Measurements from ENCODE around the gene BCL2. TPM values are rescaled to one million over a fixed set of nuclear protein-coding genes. Genes with fewer than 3 reads are reported as not detected.

BCL2 gene
- polyA plus RNA-seq, 1 of the 3 experiments (the other 2 are of a cell fraction): 1.5 TPM

DNA sequence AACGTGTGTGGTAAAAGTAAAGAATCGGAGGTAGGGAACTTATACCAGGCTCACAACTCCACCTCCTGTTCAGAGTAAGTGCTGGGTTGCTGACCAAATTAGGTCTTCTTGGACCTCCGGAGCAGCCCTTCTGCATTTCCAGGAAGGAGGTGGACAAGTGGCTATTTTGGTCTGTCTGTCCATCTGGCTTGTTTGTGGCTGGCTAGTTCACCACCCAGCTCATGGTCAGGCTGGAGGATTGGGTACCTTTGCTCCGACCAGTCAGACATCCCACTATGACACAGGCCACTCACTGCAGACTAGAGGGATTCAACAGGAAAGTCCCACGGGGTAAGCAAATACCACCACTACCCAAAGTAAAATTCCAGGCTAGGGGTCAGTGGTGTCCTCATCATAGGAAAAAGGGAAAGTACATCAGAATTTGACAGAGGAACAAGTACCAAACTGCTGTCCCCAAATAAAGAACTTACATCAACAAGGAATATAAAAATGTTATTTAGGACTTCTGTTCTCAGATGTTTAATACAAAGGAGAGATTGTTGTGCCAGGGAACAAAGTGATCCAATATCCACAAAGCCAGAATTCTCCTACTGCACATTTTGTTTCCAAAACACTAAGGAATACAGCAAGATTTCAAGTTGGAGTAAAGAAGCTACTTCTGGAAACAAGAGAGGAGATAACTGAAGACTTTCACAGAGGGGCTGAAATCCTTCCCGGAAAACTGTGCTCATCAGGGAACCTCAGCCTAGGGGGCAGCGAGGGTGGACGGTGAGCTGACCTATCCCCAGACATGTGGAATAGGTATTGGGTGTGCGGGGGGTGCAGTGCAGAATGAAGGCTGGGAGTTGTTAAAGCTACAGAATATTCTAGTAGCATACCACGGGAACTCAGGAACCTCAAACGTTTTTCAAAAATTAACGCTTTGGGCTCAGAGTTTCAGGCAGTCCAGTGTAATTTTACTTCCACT lies 56.9 kb downstream of the BCL2 start:
- H3K4me2 ChIP-seq: no peak overlapping the region
- CTCF ChIA-PET: interaction anchor here (0.6 to 1.1 kb wide), 2 partner anchors 10 to 67 kb away, joined by 3 to 4 read pairs; no protein-coding TSS in a partner anchor
- no peak for DNase-seq

DNA sequence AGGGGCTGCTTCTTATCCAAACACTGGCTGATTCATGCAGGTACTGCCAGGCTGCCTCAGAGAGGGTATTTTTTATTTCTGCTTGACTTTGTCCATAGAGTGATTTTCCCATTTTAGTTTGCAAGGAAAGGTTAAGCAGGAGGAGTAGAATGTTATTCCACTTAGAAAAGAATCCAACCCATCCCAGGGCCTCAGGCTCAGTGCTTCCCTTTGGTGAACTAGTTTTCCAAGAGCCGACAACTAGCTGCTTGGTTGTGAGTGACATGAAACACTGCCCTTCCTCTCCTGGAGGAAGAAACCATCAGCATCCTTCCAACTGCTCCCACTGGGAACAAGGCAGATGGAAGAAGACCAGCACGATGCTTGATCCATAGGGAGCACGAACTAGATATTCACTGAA lies 58.5 kb downstream of the BCL2 start:
- WGBS (ENCODE audit: low lambda C conversion rate): 82% methylated on average over 3 of the region's 3 CpGs
- Histone ChIP-seq H3F3A (replicated peaks; ENCODE audit: insufficient read depth) (no peaks in the 10 kb centered on the region), H3K9ac (no peak overlapping the region), H3K9me3 (no peaks in the 10 kb centered on the region), H3K9me2 (no peaks in the 10 kb centered on the region), H3K4me3 (ENCODE audit: low read depth in 2 of 2, low read length in 1 of 2) (no peak overlapping the region), H3K79me2 (ENCODE audit: insufficient read depth) (no peaks in the 10 kb centered on the region), H3K4me1 (ENCODE audit: control insufficient read depth in 1 of 2, insufficient read depth in 2 of 2, low read depth in 1 of 2, low read length in 1 of 2) (peaks cover 0 to 28% of the 10 kb centered on the region in 2 experiments; a peak in 2 of 4 replicates), H3K27ac (ENCODE audit: low read depth in 2 of 2, low read length in 1 of 2) (peak overlapping the region in 1 of 2 experiments; percentile 81; a peak in 2 of 4 replicates), H3K27me3 (ENCODE audit: insufficient read depth) (no peaks in the 10 kb centered on the region), H3K4me2 (no peak overlapping the region), H4K20me1 (ENCODE audit: insufficient read depth) (no peaks in the 10 kb centered on the region), H3K36me3 (replicated peaks in 1 of 2; ENCODE audit: control insufficient read depth in 1 of 2, insufficient read depth in 2 of 2, low read length in 1 of 2) (no peaks in the 10 kb centered on the region), H2AFZ (ENCODE audit: low read depth) (no peak overlapping the region)
- CTCF ChIA-PET: no interaction called here
- no peak for DNase-seq
- POLR2A ChIA-PET: no interaction called here
- TF ChIP-seq CHD2 (IDR thresholded peaks at IDR 0.05; ENCODE audit: low read length, partially characterized antibody): no peak
- TF ChIP-seq NFIC (IDR thresholded peaks at IDR 0.05; ENCODE audit: borderline replicate concordance): no peak
- no peak for TF ChIP-seq RFX5 (IDR thresholded peaks at IDR 0.05; ENCODE audit: low read length)
- no peak for TF ChIP-seq EZH2phosphoT487 (IDR thresholded peaks at IDR 0.05; ENCODE audit: borderline replicate concordance, low read depth)
- TF ChIP-seq ELF1 (IDR thresholded peaks at IDR 0.05): no peak
- TF ChIP-seq FOXM1 (IDR thresholded peaks at IDR 0.05; ENCODE audit: low read depth): no peak
- TF ChIP-seq GATA2 (CRISPR knock-in tag; IDR thresholded peaks at IDR 0.05): no peak
- TF ChIP-seq MXI1 (IDR thresholded peaks at IDR 0.05; ENCODE audit: low read depth, low read length): no peak

More for the DNA sequence above, 56.9 kb downstream of the BCL2 start:
- Histone ChIP-seq H3K79me2 (ENCODE audit: insufficient read depth) (no peaks in the 10 kb centered on the region), H3K4me3 (ENCODE audit: low read depth in 2 of 2, low read length in 1 of 2) (no peak overlapping the region), H2AFZ (ENCODE audit: low read depth) (no peak overlapping the region), H3K36me3 (replicated peaks in 1 of 2; ENCODE audit: control insufficient read depth in 1 of 2, insufficient read depth in 2 of 2, low read length in 1 of 2) (no peaks in the 10 kb centered on the region), H3K27ac (ENCODE audit: low read depth in 2 of 2, low read length in 1 of 2) (no peak overlapping the region), H3K9me3 (no peaks in the 10 kb centered on the region), H3F3A (replicated peaks; ENCODE audit: insufficient read depth) (no peaks in the 10 kb centered on the region), H3K9me2 (no peaks in the 10 kb centered on the region), H3K4me1 (ENCODE audit: control insufficient read depth in 1 of 2, insufficient read depth in 2 of 2, low read depth in 1 of 2, low read length in 1 of 2) (peaks cover 0 to 35% of the 10 kb centered on the region in 2 experiments; a peak in 2 of 4 replicates), H3K27me3 (ENCODE audit: insufficient read depth) (no peaks in the 10 kb centered on the region), H3K9ac (no peak overlapping the region), H4K20me1 (ENCODE audit: insufficient read depth) (no peaks in the 10 kb centered on the region)
- POLR2A ChIA-PET: no interaction called here
- WGBS (ENCODE audit: low lambda C conversion rate): 79% methylated on average over 12 of the region's 12 CpGs
- no peak for TF ChIP-seq RXRA (IDR thresholded peaks at IDR 0.05; ENCODE audit: borderline replicate concordance, low read depth)
- TF ChIP-seq RFX5 (IDR thresholded peaks at IDR 0.05; ENCODE audit: low read length): no peak
- TF ChIP-seq, protein P1, sequence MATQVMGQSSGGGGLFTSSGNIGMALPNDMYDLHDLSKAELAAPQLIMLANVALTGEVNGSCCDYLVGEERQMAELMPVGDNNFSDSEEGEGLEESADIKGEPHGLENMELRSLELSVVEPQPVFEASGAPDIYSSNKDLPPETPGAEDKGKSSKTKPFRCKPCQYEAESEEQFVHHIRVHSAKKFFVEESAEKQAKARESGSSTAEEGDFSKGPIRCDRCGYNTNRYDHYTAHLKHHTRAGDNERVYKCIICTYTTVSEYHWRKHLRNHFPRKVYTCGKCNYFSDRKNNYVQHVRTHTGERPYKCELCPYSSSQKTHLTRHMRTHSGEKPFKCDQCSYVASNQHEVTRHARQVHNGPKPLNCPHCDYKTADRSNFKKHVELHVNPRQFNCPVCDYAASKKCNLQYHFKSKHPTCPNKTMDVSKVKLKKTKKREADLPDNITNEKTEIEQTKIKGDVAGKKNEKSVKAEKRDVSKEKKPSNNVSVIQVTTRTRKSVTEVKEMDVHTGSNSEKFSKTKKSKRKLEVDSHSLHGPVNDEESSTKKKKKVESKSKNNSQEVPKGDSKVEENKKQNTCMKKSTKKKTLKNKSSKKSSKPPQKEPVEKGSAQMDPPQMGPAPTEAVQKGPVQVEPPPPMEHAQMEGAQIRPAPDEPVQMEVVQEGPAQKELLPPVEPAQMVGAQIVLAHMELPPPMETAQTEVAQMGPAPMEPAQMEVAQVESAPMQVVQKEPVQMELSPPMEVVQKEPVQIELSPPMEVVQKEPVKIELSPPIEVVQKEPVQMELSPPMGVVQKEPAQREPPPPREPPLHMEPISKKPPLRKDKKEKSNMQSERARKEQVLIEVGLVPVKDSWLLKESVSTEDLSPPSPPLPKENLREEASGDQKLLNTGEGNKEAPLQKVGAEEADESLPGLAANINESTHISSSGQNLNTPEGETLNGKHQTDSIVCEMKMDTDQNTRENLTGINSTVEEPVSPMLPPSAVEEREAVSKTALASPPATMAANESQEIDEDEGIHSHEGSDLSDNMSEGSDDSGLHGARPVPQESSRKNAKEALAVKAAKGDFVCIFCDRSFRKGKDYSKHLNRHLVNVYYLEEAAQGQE (IDR thresholded peaks at IDR 0.05; ENCODE audit: low read depth, low read length): no peak

Data from SK-N-SH (cell line).